Measurements from ENCODE around the gene SPNS2. TPM values are rescaled to one million over a fixed set of nuclear protein-coding genes. Genes with fewer than 3 reads are reported as not detected.

The SPNS2 gene
- total RNA-seq, 2 donors from 2014 or later: 19.2 to 58.0 TPM

GRCh38 chr17:4555873-4556759 lies 57.4 kb downstream of the SPNS2 start:
- TF ChIP-seq CTCF (IDR thresholded peaks at IDR 0.05): no peak
- TF ChIP-seq POLR2A (IDR thresholded peaks at IDR 0.05): no peak
- Histone ChIP-seq H3K27me3 (no peaks in the 10 kb centered on the region), H3K9me3 (no peaks in the 10 kb centered on the region), H3K4me3 (peak overlapping the region; percentile 34 to 77), H3K36me3 (replicated peaks in 1 of 2; ENCODE audit: insufficient read depth in 1 of 2, low read depth in 2 of 2) (peaks cover 7 to 14% of the 10 kb centered on the region in 2 donors), H3K27ac (peak overlapping the region in 3 of 4 donors; percentile 42 to 88 (median 81)), H3K4me1 (peaks cover 53% of the 10 kb centered on the region)
- ATAC-seq (no peak), DNase-seq (no peak)
- 61 to 62% methylated on average over 17 of the region's 17 CpGs for WGBS, 2 donors
- intact Hi-C loops (cut with DNase I): no loop called here

GRCh38 chr17:4556996-4557395 lies 58.3 kb downstream of the SPNS2 start:
- peaks cover 2 to 6% of the 10 kb centered on the region in 2 donors for H3K36me3 ChIP-seq (replicated peaks in 1 of 2; ENCODE audit: insufficient read depth in 1 of 2, low read depth in 2 of 2)
- no peaks in the 10 kb centered on the region for H3K27me3 ChIP-seq
- no peak overlapping the region for H3K27ac ChIP-seq
- no peak overlapping the region for H3K4me3 ChIP-seq
- ATAC-seq: no peak
- TF ChIP-seq POLR2A (IDR thresholded peaks at IDR 0.05) (no peak), CTCF (IDR thresholded peaks at IDR 0.05) (no peak)
- DNase-seq: no peak
- 65 to 74% methylated on average over 4 of the region's 4 CpGs for WGBS, 2 donors
- H3K4me1 ChIP-seq: peaks cover 53% of the 10 kb centered on the region
- intact Hi-C loops (cut with DNase I): no loop called here
- no peaks in the 10 kb centered on the region for H3K9me3 ChIP-seq

- Histone ChIP-seq H3K36me3 (replicated peaks in 1 of 2; ENCODE audit: insufficient read depth in 1 of 2, low read depth in 2 of 2) (peaks cover 0 to 2% of the 10 kb centered on the region in 2 donors), H3K27me3 (no peaks in the 10 kb centered on the region), H3K4me1 (peaks cover 53% of the 10 kb centered on the region), H3K4me3 (no peak overlapping the region), H3K9me3 (no peaks in the 10 kb centered on the region), H3K27ac (no peak overlapping the region)
- intact Hi-C loops (cut with DNase I): no loop called here
- DNase-seq (no peak), ATAC-seq (no peak)
- 86 to 87% methylated on average over 6 of the region's 6 CpGs for WGBS, 2 donors
- TF ChIP-seq CTCF (IDR thresholded peaks at IDR 0.05) (no peak), POLR2A (IDR thresholded peaks at IDR 0.05) (no peak)
These were observed 59.1 kb downstream of the SPNS2 start for GRCh38 chr17:4557626-4558346.

GRCh38 chr17:4558347-4558971 lies 59.8 kb downstream of the SPNS2 start:
- peak overlapping the region in 1 of 4 donors; percentile 81 for H3K27ac ChIP-seq
- ATAC-seq (no peak), DNase-seq (peak in 1 of 4 donors; percentile 15)
- H3K36me3 ChIP-seq (replicated peaks in 1 of 2; ENCODE audit: insufficient read depth in 1 of 2, low read depth in 2 of 2): no peaks in the 10 kb centered on the region
- intact Hi-C loops (cut with DNase I): no loop called here
- H3K4me3 ChIP-seq: no peak overlapping the region
- 83 to 95% methylated on average over 4 to 17 of the region's 24 CpGs for WGBS, 2 donors
- H3K27me3 ChIP-seq: no peaks in the 10 kb centered on the region
- H3K9me3 ChIP-seq: no peaks in the 10 kb centered on the region
- H3K4me1 ChIP-seq: peaks cover 53% of the 10 kb centered on the region
- TF ChIP-seq POLR2A (IDR thresholded peaks at IDR 0.05) (no peak), CTCF (IDR thresholded peaks at IDR 0.05) (no peak)

Measured in body of pancreas (tissue), 4 donors.